Head of caudate nucleus (tissue), 42 donors: ENCODE measurements around the gene ORAI2.
A peak's percentile ranks its signal among the peaks of the same experiment; 100 is the strongest.
"Not testable (repeated sequence)": the region's sequence is repeated elsewhere in the genome, so short reads cannot be mapped to it uniquely, and the experiment has no call there.

ENCODE experiments used
- DNase-seq, 42 donors: peaks; one replicate each; pipeline versions ENCODE4 v3.0.0 to v3.0.0-alpha.2; 2020 to 2021; ENCODE audit warnings: mixed read lengths in 7 of 42
- intact Hi-C: fragments of 100-400 bp; cut with DNase I; formaldehyde crosslinking; loops from one replicate; pipeline ENCODE4 v1.15.0; 2022

ORAI2 gene

DNA sequence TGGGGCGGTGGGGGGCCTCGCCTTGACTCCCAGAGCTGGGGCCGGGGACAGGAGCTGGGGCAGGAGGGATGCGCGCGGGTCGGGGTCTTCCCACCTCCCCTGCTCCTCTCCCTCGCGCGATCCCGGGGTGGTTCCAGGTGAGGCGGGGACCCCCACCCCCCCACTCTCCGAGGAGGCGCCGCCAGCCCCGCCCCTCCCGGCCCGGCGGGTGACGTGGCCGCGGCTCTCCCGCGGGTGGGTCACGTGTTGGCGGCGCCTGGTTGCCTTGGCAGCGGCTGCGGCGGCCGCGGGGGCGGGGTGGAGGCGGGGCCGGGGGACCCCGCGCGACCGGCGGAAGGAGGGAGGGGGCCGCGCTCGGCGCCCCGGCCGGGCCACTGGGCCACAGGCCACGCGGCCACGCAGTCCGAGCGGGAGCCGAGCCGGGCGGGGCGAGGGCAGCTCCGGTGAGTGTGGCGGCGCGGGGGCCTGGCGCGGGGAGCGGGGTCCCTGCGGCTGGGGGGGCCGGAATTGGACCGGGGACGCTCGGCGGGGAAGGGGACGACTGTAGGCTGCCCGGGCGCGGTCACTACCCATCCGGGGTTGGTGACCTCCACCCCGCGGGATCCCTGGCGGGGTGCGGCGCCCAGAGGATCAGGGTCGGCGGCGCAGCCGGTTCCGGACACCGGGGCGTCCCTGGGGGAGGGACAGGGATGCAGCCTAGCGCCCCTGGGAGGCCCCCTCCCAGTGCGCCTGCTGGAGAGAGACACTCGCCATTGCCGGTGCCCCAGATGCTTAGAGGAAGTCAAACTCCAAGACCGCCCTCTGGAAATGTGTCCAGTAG, at the start of gene ORAI2:
Gene ORAI2 (plus strand): TSS at position 357 of the 820 bp plus-strand sequence. CDS start 5,382 bp downstream, outside the sequence.
- DNase-seq = peak; percentile 42 to 96 (median 90)
- intact Hi-C loops = loop anchor here (2.0 kb wide), 1 partner anchor 37 kb away; the partner anchor contains the start of gene PRKRIP1

GRCh38 chr7:102387064-102387463, 46.3 kb upstream of the ORAI2 start:
- intact Hi-C loops = no loop called here
- no peak for DNase-seq

DNA sequence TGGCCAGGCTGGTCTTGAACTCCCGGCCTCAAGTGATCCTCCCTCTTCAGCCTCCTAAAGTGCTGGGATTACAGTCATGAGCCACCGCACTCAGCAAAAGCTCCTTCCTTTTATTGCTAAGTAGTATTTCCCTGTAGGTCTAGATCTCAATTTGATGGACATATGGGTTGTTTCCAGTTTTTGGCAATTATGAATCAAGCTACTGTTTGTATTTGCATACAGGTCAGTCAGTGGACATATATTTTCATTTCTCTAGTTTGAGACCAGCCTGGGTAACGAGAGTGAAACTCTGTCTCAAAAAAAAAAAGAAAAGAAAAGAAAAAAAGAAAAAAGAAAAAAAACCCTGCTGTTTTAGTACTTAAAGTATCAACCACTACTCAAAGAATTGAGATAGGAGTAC, 43.6 kb upstream of the ORAI2 start:
- intact Hi-C loops = loop anchor here (5.0 kb wide), 1 partner anchor 108 kb away; no protein-coding TSS in a partner anchor
- DNase-seq = no peak

GRCh38 chr7:102390697-102391484, 42.5 kb upstream of the ORAI2 start:
- intact Hi-C loops = loop anchor here (5.0 kb wide), 1 partner anchor 109 kb away; no protein-coding TSS in a partner anchor
- DNase-seq = peak; percentile 57 to 94 (median 84)

- DNase-seq = no peak
- intact Hi-C loops = loop anchor here (5.0 kb wide), 1 partner anchor 110 kb away; no protein-coding TSS in a partner anchor
Observed at GRCh38 chr7:102392330-102392729, 41.0 kb upstream of the ORAI2 start.

GRCh38 chr7:102393467-102393866, 39.9 kb upstream of the ORAI2 start:
- no peak for DNase-seq
- intact Hi-C loops = loop anchor here (5.0 kb wide), 1 partner anchor 111 kb away; no protein-coding TSS in a partner anchor

- DNase-seq = no peak
- intact Hi-C loops = loop anchor here (5.0 kb wide), 1 partner anchor 67 kb away; the partner anchor contains the start of genes ALKBH4 and LRWD1
Observed at GRCh38 chr7:102395592-102395872, 37.8 kb upstream of the ORAI2 start.

DNA sequence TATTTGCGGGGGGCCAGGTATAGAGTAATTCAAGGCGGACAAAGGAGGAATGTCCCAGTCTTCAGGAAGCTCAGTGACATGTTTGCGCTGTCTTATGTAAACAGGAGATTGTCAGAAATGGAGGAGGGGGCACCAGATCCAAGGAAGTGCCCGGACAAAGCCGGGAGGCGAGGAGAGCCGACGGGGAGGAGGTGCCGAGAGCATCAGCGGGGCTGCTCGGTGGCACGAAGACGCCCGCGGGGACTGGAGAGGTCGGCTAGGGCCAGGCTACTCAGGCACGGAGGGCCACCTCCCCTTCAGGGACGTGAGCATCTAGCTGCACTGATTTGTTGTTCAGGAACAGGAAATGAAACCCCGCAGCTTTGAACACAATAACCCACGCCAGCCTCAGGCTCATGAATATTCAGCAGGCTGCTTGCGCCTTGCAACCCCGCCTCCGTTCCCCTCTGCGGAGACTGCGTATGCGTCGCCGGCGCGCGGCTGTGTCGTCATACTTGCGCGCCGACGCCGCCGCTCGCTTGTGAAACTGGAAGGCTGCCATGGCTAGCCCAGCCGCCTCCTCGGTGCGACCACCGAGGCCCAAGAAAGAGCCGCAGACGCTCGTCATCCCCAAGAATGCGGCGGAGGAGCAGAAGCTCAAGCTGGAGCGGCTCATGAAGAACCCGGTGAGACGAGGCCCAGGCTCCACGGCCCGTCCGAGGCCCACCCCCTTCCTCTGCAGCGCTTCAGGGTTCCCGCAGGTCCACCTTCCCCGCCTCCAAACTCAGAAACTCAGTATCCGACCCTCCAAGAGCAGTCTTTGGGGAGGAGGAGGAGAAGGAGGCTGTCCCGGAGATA, 37.3 kb upstream of the ORAI2 start, which contains the start of gene PRKRIP1:
Gene PRKRIP1 (plus strand): TSS at position 491 of the 837 bp plus-strand sequence. CDS start 49 bp downstream, at position 540.
- DNase-seq = peak; percentile 68 to 96 (median 88)
- intact Hi-C loops = loop anchor here (2.0 to 5.0 kb wide), 2 partner anchors 37 to 66 kb away; partner anchors contain the start of genes ALKBH4, LRWD1 and ORAI2

DNA sequence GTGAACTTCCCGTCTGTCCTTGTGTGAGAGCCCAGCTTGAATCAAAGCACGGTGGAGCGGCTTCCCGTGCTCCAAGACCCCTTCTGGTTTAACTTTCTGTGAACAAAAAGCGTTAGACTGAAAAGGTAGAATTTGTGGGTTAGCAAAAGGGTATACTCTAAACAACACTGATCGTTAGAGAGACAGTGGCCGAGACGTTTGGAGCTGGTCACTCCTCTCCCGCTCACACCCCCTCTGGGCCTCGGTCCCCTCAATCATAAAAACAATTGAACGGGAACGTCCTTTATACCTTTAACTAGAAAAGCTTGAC, 36.7 kb upstream of the ORAI2 start:
- no peak for DNase-seq
- intact Hi-C loops = loop anchor here (2.0 to 5.0 kb wide), 2 partner anchors 36 to 66 kb away; partner anchors contain the start of genes ALKBH4, LRWD1 and ORAI2

- intact Hi-C loops = loop anchor here (5.0 kb wide), 1 partner anchor 64 kb away; the partner anchor contains the start of genes ALKBH4 and LRWD1
- no peak for DNase-seq
Observed at GRCh38 chr7:102398543-102398942, 34.8 kb upstream of the ORAI2 start.

GRCh38 chr7:102400360-102400759, 33.0 kb upstream of the ORAI2 start:
- intact Hi-C loops = no loop called here
- DNase-seq = peak in 2 of 42 donors; percentile 1 to 8

- DNase-seq = no peak
- intact Hi-C loops = no loop called here
Observed at GRCh38 chr7:102403563-102403962, 29.8 kb upstream of the ORAI2 start.

DNA sequence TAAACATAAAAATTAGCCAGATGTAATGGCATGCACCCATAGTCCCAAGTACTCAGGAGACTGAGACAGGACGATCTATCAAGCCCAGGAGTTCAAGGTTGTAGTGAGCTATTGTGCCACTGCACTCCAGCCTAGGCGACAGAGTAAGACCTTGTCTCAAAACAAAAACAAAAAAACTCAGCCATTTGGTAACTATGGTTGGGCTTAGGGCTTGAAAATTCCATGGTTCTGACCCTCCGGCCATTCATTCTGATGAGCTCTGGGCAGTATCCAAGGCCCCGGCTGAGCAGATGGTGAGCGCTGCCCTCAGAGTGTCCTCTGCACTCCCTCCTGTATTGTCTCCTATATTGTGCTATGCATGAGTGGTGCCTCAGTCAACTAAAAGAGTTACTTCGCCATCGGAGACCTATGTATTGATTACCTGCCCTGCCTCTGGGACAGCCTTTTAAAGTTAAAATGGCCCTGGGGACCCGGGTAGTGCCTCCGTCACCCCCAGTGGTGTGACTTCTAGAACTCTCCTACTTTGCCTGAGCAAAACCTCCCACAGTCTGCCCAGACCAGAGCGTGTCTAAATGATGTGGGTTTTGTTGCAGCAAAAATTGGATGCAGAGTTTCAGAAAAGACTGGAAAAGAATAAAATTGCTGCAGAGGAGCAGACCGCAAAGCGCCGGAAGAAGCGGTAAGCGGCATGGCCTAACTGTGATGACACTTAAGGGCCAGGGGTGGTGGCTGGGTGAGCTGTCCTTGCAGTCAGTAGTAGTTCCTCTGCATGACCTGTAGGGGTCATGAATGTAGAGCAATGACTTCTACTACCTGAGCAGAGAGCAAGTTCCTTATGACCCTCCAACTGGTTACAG, 29.1 kb upstream of the ORAI2 start:
- intact Hi-C loops = no loop called here
- peak in 3 of 42 donors; percentile 28 to 42 (median 31) for DNase-seq

- intact Hi-C loops, DNase-seq: not testable (repeated sequence)
Observed at GRCh38 chr7:102404862-102405188, 28.6 kb upstream of the ORAI2 start.

- peak in 34 of 42 donors; percentile 33 to 86 (median 59) for DNase-seq
- intact Hi-C loops = no loop called here
Observed at GRCh38 chr7:102407910-102408309, 25.5 kb upstream of the ORAI2 start.

- DNase-seq, intact Hi-C loops: not testable (repeated sequence)
Observed at GRCh38 chr7:102408530-102408929, 24.8 kb upstream of the ORAI2 start.

GRCh38 chr7:102409340-102409739, 24.0 kb upstream of the ORAI2 start:
- intact Hi-C loops = no loop called here

DNA sequence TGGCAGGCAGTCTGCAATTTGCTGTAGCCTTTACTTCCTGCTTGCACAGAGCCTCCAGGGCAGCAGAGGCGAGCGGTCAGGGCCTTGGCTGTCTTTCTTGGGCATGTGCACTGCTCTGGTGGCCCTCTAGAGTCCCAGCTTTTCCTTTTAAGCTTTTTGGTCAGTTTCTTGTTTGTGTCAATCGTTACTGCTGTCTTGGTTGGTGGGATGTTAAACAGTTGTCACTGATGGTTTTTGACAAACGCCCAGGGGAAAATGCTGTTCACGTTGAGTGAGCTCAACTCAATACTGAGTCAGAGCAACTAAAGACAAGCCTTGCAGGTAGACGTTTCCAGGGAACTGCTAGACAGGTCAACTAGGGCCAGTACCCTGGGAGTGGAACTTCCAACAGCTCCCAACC, 23.3 kb upstream of the ORAI2 start:
- no peak for DNase-seq
- intact Hi-C loops = no loop called here

More at GRCh38 chr7:102409340-102409739, 24.0 kb upstream of the ORAI2 start:
- DNase-seq = no peak
